Thyroid gland (tissue), 4 donors: ENCODE results near the gene KLK15.

Experiments
- CTCF ChIP-seq, 6 experiments: fragments of 200-600 bp in 3 of 6; fragments of 450-650 bp in 3 of 6; sonication (generic) in 3 of 6; IDR thresholded peaks; one replicate each; pipeline ENCODE4 v1.5.1; 2016 to 2019; ENCODE audit warnings: antibody characterized with exemption in 6 of 6, mild to moderate bottlenecking in 2 of 6, inconsistent platforms in 1 of 6, moderate library complexity in 1 of 6
- POLR2A ChIP-seq, 2 donors: fragments of 450-650 bp; IDR thresholded peaks; one replicate each; pipeline ENCODE4 v1.6.1; 2017; ENCODE audit warnings: antibody characterized with exemption in 2 of 2, mild to moderate bottlenecking in 2 of 2, moderate library complexity in 1 of 2

GRCh38 chr19:50777830-50778303, 55.5 kb downstream of the KLK15 start:
- TF ChIP-seq CTCF (IDR thresholded peaks at IDR 0.05) = no peak
- no peak for TF ChIP-seq POLR2A (IDR thresholded peaks at IDR 0.05)
